ENCODE measurements around the gene USP6NL.

Gene USP6NL

GRCh38 chr10:11479300-11479699 lies 132.2 kb downstream of the USP6NL start:
- H3K4me3 ChIP-seq (ENCODE audit: low read length, poor library complexity, severe bottlenecking): no peak overlapping the region
- H3K27me3 ChIP-seq (ENCODE audit: insufficient read depth, low read length, poor library complexity, severe bottlenecking): no peaks in the 10 kb centered on the region
- H3K79me2 ChIP-seq (ENCODE audit: insufficient read depth, low read length): no peaks in the 10 kb centered on the region
- H4K20me1 ChIP-seq (ENCODE audit: insufficient read depth, low read length, poor library complexity, severe bottlenecking): no peaks in the 10 kb centered on the region
- no peak overlapping the region for H2AFZ ChIP-seq (ENCODE audit: low read length)
- no peak overlapping the region for H3K4me2 ChIP-seq (ENCODE audit: low read depth, low read length, poor library complexity, severe bottlenecking)
- 0 out of 2 replicates have a peak, but pooled peaks cover 3% of the 10 kb centered on the region for H3F3A ChIP-seq (ENCODE audit: low read depth)
- peaks cover 40% of the 10 kb centered on the region for H3K36me3 ChIP-seq (ENCODE audit: insufficient read depth, low read length)
- H3K9me3 ChIP-seq (ENCODE audit: insufficient read depth, low read depth, low read length): no peaks in the 10 kb centered on the region
- no peak for TF ChIP-seq CTCF (conservative IDR thresholded peaks at IDR 0.05; ENCODE audit: low read length)
- TF ChIP-seq EZH2phosphoT487 (IDR thresholded peaks at IDR 0.05; ENCODE audit: borderline replicate concordance): no peak
- H3K4me1 ChIP-seq (ENCODE audit: insufficient read depth, low read length, poor library complexity, severe bottlenecking): peaks cover 6% of the 10 kb centered on the region
- H3K9ac ChIP-seq (ENCODE audit: low read depth, low read length, poor library complexity, severe bottlenecking): no peak overlapping the region
- H3K9me2 ChIP-seq (replicated peaks; ENCODE audit: low read depth, low read length): no peaks in the 10 kb centered on the region

- H3K4me2 ChIP-seq (ENCODE audit: low read depth, low read length, poor library complexity, severe bottlenecking): no peak overlapping the region
- H3K27me3 ChIP-seq (ENCODE audit: insufficient read depth, low read length, poor library complexity, severe bottlenecking): no peaks in the 10 kb centered on the region
- H3K79me2 ChIP-seq (ENCODE audit: insufficient read depth, low read length): no peaks in the 10 kb centered on the region
- H3K4me3 ChIP-seq (ENCODE audit: low read length, poor library complexity, severe bottlenecking): no peak overlapping the region
- H3K36me3 ChIP-seq (ENCODE audit: insufficient read depth, low read length): peaks cover 38% of the 10 kb centered on the region
- H4K20me1 ChIP-seq (ENCODE audit: insufficient read depth, low read length, poor library complexity, severe bottlenecking): no peaks in the 10 kb centered on the region
- no peak overlapping the region for H2AFZ ChIP-seq (ENCODE audit: low read length)
- no peaks in the 10 kb centered on the region for H3K9me2 ChIP-seq (replicated peaks; ENCODE audit: low read depth, low read length)
- H3F3A ChIP-seq (ENCODE audit: low read depth): 0 out of 2 replicates have a peak, but pooled peaks cover under 1% of the 10 kb centered on the region
- no peak overlapping the region for H3K9ac ChIP-seq (ENCODE audit: low read depth, low read length, poor library complexity, severe bottlenecking)
- peaks cover 6% of the 10 kb centered on the region for H3K4me1 ChIP-seq (ENCODE audit: insufficient read depth, low read length, poor library complexity, severe bottlenecking)
- TF ChIP-seq EZH2phosphoT487 (IDR thresholded peaks at IDR 0.05; ENCODE audit: borderline replicate concordance): no peak
- no peak for TF ChIP-seq CTCF (conservative IDR thresholded peaks at IDR 0.05; ENCODE audit: low read length)
- no peaks in the 10 kb centered on the region for H3K9me3 ChIP-seq (ENCODE audit: insufficient read depth, low read depth, low read length)
Measured at GRCh38 chr10:11478807-11479206, 132.6 kb downstream of the USP6NL start.

- TF ChIP-seq EZH2phosphoT487 (IDR thresholded peaks at IDR 0.05; ENCODE audit: borderline replicate concordance) (no peak), CTCF (conservative IDR thresholded peaks at IDR 0.05; ENCODE audit: low read length) (no peak)
- Histone ChIP-seq H3K4me1 (ENCODE audit: insufficient read depth, low read length, poor library complexity, severe bottlenecking) (peaks cover 6% of the 10 kb centered on the region), H3K9ac (ENCODE audit: low read depth, low read length, poor library complexity, severe bottlenecking) (peak overlapping the region; percentile 35)
Measured at GRCh38 chr10:11475831-11476434, 135.5 kb downstream of the USP6NL start.

More at GRCh38 chr10:11475831-11476434, 135.5 kb downstream of the USP6NL start:
- H3K4me2 ChIP-seq (ENCODE audit: low read depth, low read length, poor library complexity, severe bottlenecking): no peak overlapping the region
- no peaks in the 10 kb centered on the region for H3K27me3 ChIP-seq (ENCODE audit: insufficient read depth, low read length, poor library complexity, severe bottlenecking)
- no peak overlapping the region for H2AFZ ChIP-seq (ENCODE audit: low read length)
- no peaks in the 10 kb centered on the region for H3F3A ChIP-seq (ENCODE audit: low read depth)
- no peaks in the 10 kb centered on the region for H4K20me1 ChIP-seq (ENCODE audit: insufficient read depth, low read length, poor library complexity, severe bottlenecking)
- no peaks in the 10 kb centered on the region for H3K79me2 ChIP-seq (ENCODE audit: insufficient read depth, low read length)
- H3K4me3 ChIP-seq (ENCODE audit: low read length, poor library complexity, severe bottlenecking): no peak overlapping the region
- H3K36me3 ChIP-seq (ENCODE audit: insufficient read depth, low read length): peaks cover 26% of the 10 kb centered on the region; the same call in 1 of the 2 replicates
- no peaks in the 10 kb centered on the region for H3K9me2 ChIP-seq (replicated peaks; ENCODE audit: low read depth, low read length)
- H3K9me3 ChIP-seq (ENCODE audit: insufficient read depth, low read depth, low read length): no peaks in the 10 kb centered on the region
